Suppressor macrophage (primary cell): ENCODE measurements around the gene HAUS5.
A peak's percentile ranks its signal among the peaks of the same experiment; 100 is the strongest.
"Not testable (repeated sequence)": the region's sequence is repeated elsewhere in the genome, so short reads cannot be mapped to it uniquely, and the experiment has no call there.

Source experiments
- DNase-seq, 4 experiments: peaks; one replicate each; pipeline ENCODE4 v3.0.0-alpha.2; 2020 to 2022
- total RNA-seq, 17 experiments: gene quantifications; one replicate each; lab custom pipeline; 2026; ENCODE audit warnings: mixed read lengths in 6 of 17, inconsistent platforms in 3 of 17; lab: John Stamatoyannopoulos, UW

The HAUS5 gene
- 2.5 to 13.4 (median 6.0) reads per million in 17 experiments for total RNA-seq

- DNase-seq, result peak; percentile 95 to 97 (median 97)
Observed at GRCh38 chr19:35612559-35613321, at the start of gene HAUS5. HAUS5 (plus strand) TSS chr19:35612735; CDS start chr19:35612795, 60 bp downstream.

GRCh38 chr19:35562776-35563175 lies 49.8 kb upstream of the HAUS5 start:
- no peak for DNase-seq

- no peak for DNase-seq
Observed at GRCh38 chr19:35563207-35563829, 49.2 kb upstream of the HAUS5 start, which contains the start of gene ATP4A. ATP4A (minus strand) TSS chr19:35563658; CDS start chr19:35563629, 29 bp downstream.

GRCh38 chr19:35565016-35565856 lies 47.3 kb upstream of the HAUS5 start:
- DNase-seq, result no peak

- DNase-seq, result no peak
Observed at GRCh38 chr19:35566738-35567137, 45.8 kb upstream of the HAUS5 start.

GRCh38 chr19:35569281-35569781 lies 43.2 kb upstream of the HAUS5 start:
- no peak for DNase-seq

- no peak for DNase-seq
Observed at GRCh38 chr19:35571406-35571965, 41.0 kb upstream of the HAUS5 start.

GRCh38 chr19:35577918-35578317 lies 34.6 kb upstream of the HAUS5 start:
- DNase-seq, result no peak

- DNase-seq, result no peak
Observed at GRCh38 chr19:35578707-35579106, 33.8 kb upstream of the HAUS5 start.

GRCh38 chr19:35582760-35583159 lies 29.8 kb upstream of the HAUS5 start:
- DNase-seq, result no peak

GRCh38 chr19:35585848-35586247 lies 26.7 kb upstream of the HAUS5 start, which contains the start of gene PMIS2:
PMIS2 (plus strand) TSS chr19:35586173; CDS start chr19:35586260, 87 bp downstream.
- DNase-seq, result peak in 1 of 4 experiments; percentile 5

- DNase-seq, result no peak
Observed at GRCh38 chr19:35587321-35587720, 25.2 kb upstream of the HAUS5 start.

GRCh38 chr19:35590875-35591274 lies 21.7 kb upstream of the HAUS5 start:
- no peak for DNase-seq

GRCh38 chr19:35592226-35592625 lies 20.3 kb upstream of the HAUS5 start:
- DNase-seq, result peak; percentile 29 to 60 (median 54)

- not testable (repeated sequence) for DNase-seq
Observed at GRCh38 chr19:35595026-35595425, 17.5 kb upstream of the HAUS5 start.

- no peak for DNase-seq
Observed at GRCh38 chr19:35595928-35596327, 16.6 kb upstream of the HAUS5 start.

- peak in 1 of 4 experiments; percentile 22 for DNase-seq
Observed at GRCh38 chr19:35596366-35596999, 16.1 kb upstream of the HAUS5 start.

- no peak for DNase-seq
Observed at GRCh38 chr19:35601971-35602370, 10.6 kb upstream of the HAUS5 start.

- not testable (repeated sequence) for DNase-seq
Observed at GRCh38 chr19:35604436-35604835, 8.1 kb upstream of the HAUS5 start.

- not testable (repeated sequence) for DNase-seq
Observed at GRCh38 chr19:35607170-35607569, 5.4 kb upstream of the HAUS5 start.

GRCh38 chr19:35607661-35608060 lies 4.9 kb upstream of the HAUS5 start:
- DNase-seq, result no peak

- DNase-seq, result no peak
Observed at GRCh38 chr19:35608251-35608650, 4.3 kb upstream of the HAUS5 start.
